GM21390 (cell line): ENCODE measurements around the gene SFTA2.
"Not testable (repeated sequence)": the region's sequence is repeated elsewhere in the genome, so short reads cannot be mapped to it uniquely, and the experiment has no call there.

Experiments
- ATAC-seq: cut with Tn5 transposase; IDR thresholded peaks from one replicate; pipeline ENCODE4 v1.9.1; 2021; ENCODE audit not compliant: unreplicated experiment

SFTA2 gene

GRCh38 chr6:30944051-30944450, 12.1 kb upstream of the SFTA2 start:
- ATAC-seq = no peak

- ATAC-seq = no peak
Observed at GRCh38 chr6:30942338-30943060, 10.5 kb upstream of the SFTA2 start.

- no peak for ATAC-seq
Observed at GRCh38 chr6:30940361-30940986, 8.5 kb upstream of the SFTA2 start, which contains the start of gene MUCL3. MUCL3 (plus strand) TSS chr6:30940973; CDS start chr6:30941000, 27 bp downstream.

GRCh38 chr6:30939473-30939872, 7.5 kb upstream of the SFTA2 start:
- no peak for ATAC-seq

- no peak for ATAC-seq
Observed at GRCh38 chr6:30938730-30939129, 6.8 kb upstream of the SFTA2 start.

GRCh38 chr6:30937265-30937664, 5.3 kb upstream of the SFTA2 start:
- ATAC-seq = no peak

- ATAC-seq = no peak
Observed at GRCh38 chr6:30935018-30935417, 3.0 kb upstream of the SFTA2 start.

- ATAC-seq = no peak
Observed at GRCh38 chr6:30932665-30933365, 845 bp upstream of the SFTA2 start.

- no peak for ATAC-seq
Observed at GRCh38 chr6:30931272-30931671, 698 bp downstream of the SFTA2 start.

GRCh38 chr6:30930506-30930905, 1.5 kb downstream of the SFTA2 start:
- ATAC-seq = no peak

GRCh38 chr6:30928677-30929076, 3.3 kb downstream of the SFTA2 start:
- no peak for ATAC-seq

- ATAC-seq = not testable (repeated sequence)
Observed at GRCh38 chr6:30927080-30927479, 4.9 kb downstream of the SFTA2 start.

GRCh38 chr6:30926644-30927043, 5.3 kb downstream of the SFTA2 start:
- no peak for ATAC-seq

GRCh38 chr6:30924040-30924627, 7.8 kb downstream of the SFTA2 start:
- ATAC-seq = not testable (repeated sequence)

GRCh38 chr6:30922447-30922852, 9.5 kb downstream of the SFTA2 start:
- no peak for ATAC-seq

GRCh38 chr6:30918670-30919069, 13.3 kb downstream of the SFTA2 start:
- ATAC-seq = no peak

- no peak for ATAC-seq
Observed at GRCh38 chr6:30917487-30917886, 14.5 kb downstream of the SFTA2 start.

- no peak for ATAC-seq
Observed at GRCh38 chr6:30917041-30917440, 14.9 kb downstream of the SFTA2 start.

GRCh38 chr6:30915591-30915946, 16.4 kb downstream of the SFTA2 start:
- ATAC-seq = no peak

GRCh38 chr6:30914854-30915590, 16.9 kb downstream of the SFTA2 start:
- no peak for ATAC-seq
